Measurements from ENCODE around the gene R3HDM2. TPM values are rescaled to one million over a fixed set of nuclear protein-coding genes. Genes with fewer than 3 reads are reported as not detected.

Gene R3HDM2
- total and polyA plus RNA-seq, 2 of the 13 experiments (the other 11 are each of a cell fraction or from before 2014, with no cell fraction given): 11.1 to 23.5 TPM

DNA sequence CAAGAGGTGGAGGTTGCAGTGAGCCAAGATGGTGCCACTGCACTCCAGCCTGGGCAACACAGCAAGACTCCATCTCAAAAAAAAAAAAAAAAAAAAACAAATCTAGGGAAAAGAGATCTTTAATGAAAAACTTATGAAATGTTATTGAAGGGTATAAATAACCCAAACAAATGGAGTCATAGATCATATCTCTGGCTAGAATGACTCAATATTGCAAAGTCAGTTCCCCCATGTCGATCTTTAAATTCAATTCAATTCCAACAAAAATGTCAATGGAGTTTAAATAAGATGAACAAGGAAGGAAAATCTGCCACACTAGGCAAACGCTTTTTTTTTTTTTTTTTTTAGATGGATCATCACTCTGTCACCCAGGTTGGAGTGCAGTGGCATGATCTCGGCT, 78.7 kb downstream of the R3HDM2 start:
- POLR2A ChIA-PET: no interaction called here
- no TSS peak for BruUV-seq (replicated peaks)
- in situ Hi-C loops (cut with HindIII; ENCODE audit: extremely low pct_ligation_motif_present, low pct_unique_long_range_greater_than_20kb) (no loop called here), intact Hi-C loops (cut with micrococcal nuclease; ENCODE audit: unreplicated experiment) (no loop called here)
- Histone ChIP-seq H3K27ac (ENCODE audit: extremely low read length, insufficient read depth, low read length) (no peak overlapping the region), H3K9me3 (ENCODE audit: low read length) (no peaks in the 10 kb centered on the region), H3K4me3 (replicated peaks in 1 of 3; ENCODE audit: insufficient read depth in 1 of 3, low read depth in 2 of 3, low read length in 3 of 3) (no peak overlapping the region), H3K4me2 (ENCODE audit: low read depth, low read length) (no peak overlapping the region), H3K36me3 (replicated peaks in 1 of 2; ENCODE audit: control insufficient read depth in 1 of 2, insufficient read depth in 2 of 2, low read length in 2 of 2) (no peaks in the 10 kb centered on the region; a peak in 1 of 5 replicates), H4K20me1 (ENCODE audit: insufficient read depth, low read length) (no peaks in the 10 kb centered on the region), H2AFZ (ENCODE audit: low read length) (no peak overlapping the region), H3K4me1 (ENCODE audit: insufficient read depth, low read length) (no peaks in the 10 kb centered on the region), H3K27me3 (ENCODE audit: control insufficient read depth in 1 of 2, insufficient read depth in 2 of 2, low read length in 2 of 2) (no peaks in the 10 kb centered on the region), H3K9ac (ENCODE audit: insufficient read depth, low read depth, low read length) (no peak overlapping the region), H3K79me2 (ENCODE audit: insufficient read depth, low read length) (no peaks in the 10 kb centered on the region)
- FAIRE-seq (no peak), DNase-seq (ENCODE audit: low spot score) (no peak), ATAC-seq (no peak)
- TF ChIP-seq ZNF678 (CRISPR knock-in tag; IDR thresholded peaks at IDR 0.05): no peak
- no peak for TF ChIP-seq ZNF629 (CRISPR knock-in tag; conservative IDR thresholded peaks at IDR 0.05)
- TF ChIP-seq, protein P1, sequence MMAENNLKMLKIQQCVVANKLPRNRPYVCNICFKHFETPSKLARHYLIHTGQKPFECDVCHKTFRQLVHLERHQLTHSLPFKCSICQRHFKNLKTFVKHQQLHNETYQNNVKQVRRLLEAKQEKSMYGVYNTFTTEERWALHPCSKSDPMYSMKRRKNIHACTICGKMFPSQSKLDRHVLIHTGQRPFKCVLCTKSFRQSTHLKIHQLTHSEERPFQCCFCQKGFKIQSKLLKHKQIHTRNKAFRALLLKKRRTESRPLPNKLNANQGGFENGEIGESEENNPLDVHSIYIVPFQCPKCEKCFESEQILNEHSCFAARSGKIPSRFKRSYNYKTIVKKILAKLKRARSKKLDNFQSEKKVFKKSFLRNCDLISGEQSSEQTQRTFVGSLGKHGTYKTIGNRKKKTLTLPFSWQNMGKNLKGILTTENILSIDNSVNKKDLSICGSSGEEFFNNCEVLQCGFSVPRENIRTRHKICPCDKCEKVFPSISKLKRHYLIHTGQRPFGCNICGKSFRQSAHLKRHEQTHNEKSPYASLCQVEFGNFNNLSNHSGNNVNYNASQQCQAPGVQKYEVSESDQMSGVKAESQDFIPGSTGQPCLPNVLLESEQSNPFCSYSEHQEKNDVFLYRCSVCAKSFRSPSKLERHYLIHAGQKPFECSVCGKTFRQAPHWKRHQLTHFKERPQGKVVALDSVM (CRISPR knock-in tag; IDR thresholded peaks at IDR 0.05): no peak
- WGBS (ENCODE audit: low lambda C conversion rate): 94% methylated on average over 3 of the region's 3 CpGs
- CTCF ChIA-PET (ENCODE audit: low intra/inter-chr PET ratio, low total read pairs): no interaction called here

DNA sequence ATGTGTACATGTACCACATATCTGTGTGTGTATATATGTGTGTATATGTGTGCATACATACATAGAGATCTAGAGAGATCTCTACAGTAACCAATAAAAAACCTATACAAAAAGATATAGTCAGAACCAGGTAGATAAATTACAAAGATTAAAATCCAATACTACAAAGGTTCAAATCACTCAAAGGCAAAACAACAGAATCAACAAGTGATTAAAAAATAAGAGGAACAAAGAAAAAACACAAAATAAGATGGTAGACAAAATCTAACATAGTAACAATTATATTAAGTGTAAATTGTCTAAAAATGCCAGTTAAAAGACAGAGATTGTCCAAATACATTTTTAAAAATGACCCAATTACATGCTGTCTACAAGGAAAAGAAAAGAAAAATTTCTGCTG, 83.6 kb downstream of the R3HDM2 start:
- no peak overlapping the region for H3K4me3 ChIP-seq (replicated peaks in 1 of 3; ENCODE audit: insufficient read depth in 1 of 3, low read depth in 2 of 3, low read length in 3 of 3)
- H4K20me1 ChIP-seq (ENCODE audit: insufficient read depth, low read length): no peaks in the 10 kb centered on the region
- no peaks in the 10 kb centered on the region for H3K9me3 ChIP-seq (ENCODE audit: low read length)
- ChIA-PET CTCF (ENCODE audit: low intra/inter-chr PET ratio, low total read pairs) (no interaction called here), POLR2A (no interaction called here)
- H3K4me2 ChIP-seq (ENCODE audit: low read depth, low read length): no peak overlapping the region
- H3K79me2 ChIP-seq (ENCODE audit: insufficient read depth, low read length): no peaks in the 10 kb centered on the region
- no peak for ATAC-seq
- no TSS peak for BruUV-seq (replicated peaks)
- no peak overlapping the region for H3K9ac ChIP-seq (ENCODE audit: insufficient read depth, low read depth, low read length)
- DNase-seq (ENCODE audit: low spot score): no peak
- H3K4me1 ChIP-seq (ENCODE audit: insufficient read depth, low read length): no peaks in the 10 kb centered on the region
- no peak overlapping the region for H3K27ac ChIP-seq (ENCODE audit: extremely low read length, insufficient read depth, low read length)
- no peaks in the 10 kb centered on the region for H3K27me3 ChIP-seq (ENCODE audit: control insufficient read depth in 1 of 2, insufficient read depth in 2 of 2, low read length in 2 of 2)
- intact Hi-C loops (cut with micrococcal nuclease; ENCODE audit: unreplicated experiment): no loop called here
- no peak overlapping the region for H2AFZ ChIP-seq (ENCODE audit: low read length)
- FAIRE-seq: no peak
- in situ Hi-C loops (cut with HindIII; ENCODE audit: extremely low pct_ligation_motif_present, low pct_unique_long_range_greater_than_20kb): no loop called here
- H3K36me3 ChIP-seq (replicated peaks in 1 of 2; ENCODE audit: control insufficient read depth in 1 of 2, insufficient read depth in 2 of 2, low read length in 2 of 2): no peaks in the 10 kb centered on the region; a peak in 1 of 5 replicates
- TF ChIP-seq SALL1 (CRISPR knock-in tag; IDR thresholded peaks at IDR 0.05) (no peak), NR2F6 (IDR thresholded peaks at IDR 0.05) (no peak), NR2F6 (CRISPR knock-in tag; IDR thresholded peaks at IDR 0.05) (no peak), SALL2 (CRISPR knock-in tag; IDR thresholded peaks at IDR 0.05) (no peak), CENPX (CRISPR knock-in tag; IDR thresholded peaks at IDR 0.05) (no peak), SIN3B (IDR thresholded peaks at IDR 0.05; ENCODE audit: low read length) (no peak), NBN (conservative IDR thresholded peaks at IDR 0.05) (no peak)
- TF ChIP-seq, protein P2, sequence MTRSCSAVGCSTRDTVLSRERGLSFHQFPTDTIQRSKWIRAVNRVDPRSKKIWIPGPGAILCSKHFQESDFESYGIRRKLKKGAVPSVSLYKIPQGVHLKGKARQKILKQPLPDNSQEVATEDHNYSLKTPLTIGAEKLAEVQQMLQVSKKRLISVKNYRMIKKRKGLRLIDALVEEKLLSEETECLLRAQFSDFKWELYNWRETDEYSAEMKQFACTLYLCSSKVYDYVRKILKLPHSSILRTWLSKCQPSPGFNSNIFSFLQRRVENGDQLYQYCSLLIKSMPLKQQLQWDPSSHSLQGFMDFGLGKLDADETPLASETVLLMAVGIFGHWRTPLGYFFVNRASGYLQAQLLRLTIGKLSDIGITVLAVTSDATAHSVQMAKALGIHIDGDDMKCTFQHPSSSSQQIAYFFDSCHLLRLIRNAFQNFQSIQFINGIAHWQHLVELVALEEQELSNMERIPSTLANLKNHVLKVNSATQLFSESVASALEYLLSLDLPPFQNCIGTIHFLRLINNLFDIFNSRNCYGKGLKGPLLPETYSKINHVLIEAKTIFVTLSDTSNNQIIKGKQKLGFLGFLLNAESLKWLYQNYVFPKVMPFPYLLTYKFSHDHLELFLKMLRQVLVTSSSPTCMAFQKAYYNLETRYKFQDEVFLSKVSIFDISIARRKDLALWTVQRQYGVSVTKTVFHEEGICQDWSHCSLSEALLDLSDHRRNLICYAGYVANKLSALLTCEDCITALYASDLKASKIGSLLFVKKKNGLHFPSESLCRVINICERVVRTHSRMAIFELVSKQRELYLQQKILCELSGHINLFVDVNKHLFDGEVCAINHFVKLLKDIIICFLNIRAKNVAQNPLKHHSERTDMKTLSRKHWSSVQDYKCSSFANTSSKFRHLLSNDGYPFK (CRISPR knock-in tag; IDR thresholded peaks at IDR 0.05; ENCODE audit: borderline replicate concordance): no peak
- TF ChIP-seq, protein P3, sequence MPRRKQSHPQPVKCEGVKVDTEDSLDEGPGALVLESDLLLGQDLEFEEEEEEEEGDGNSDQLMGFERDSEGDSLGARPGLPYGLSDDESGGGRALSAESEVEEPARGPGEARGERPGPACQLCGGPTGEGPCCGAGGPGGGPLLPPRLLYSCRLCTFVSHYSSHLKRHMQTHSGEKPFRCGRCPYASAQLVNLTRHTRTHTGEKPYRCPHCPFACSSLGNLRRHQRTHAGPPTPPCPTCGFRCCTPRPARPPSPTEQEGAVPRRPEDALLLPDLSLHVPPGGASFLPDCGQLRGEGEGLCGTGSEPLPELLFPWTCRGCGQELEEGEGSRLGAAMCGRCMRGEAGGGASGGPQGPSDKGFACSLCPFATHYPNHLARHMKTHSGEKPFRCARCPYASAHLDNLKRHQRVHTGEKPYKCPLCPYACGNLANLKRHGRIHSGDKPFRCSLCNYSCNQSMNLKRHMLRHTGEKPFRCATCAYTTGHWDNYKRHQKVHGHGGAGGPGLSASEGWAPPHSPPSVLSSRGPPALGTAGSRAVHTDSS (CRISPR knock-in tag; conservative IDR thresholded peaks at IDR 0.05): no peak
- TF ChIP-seq, protein P4, sequence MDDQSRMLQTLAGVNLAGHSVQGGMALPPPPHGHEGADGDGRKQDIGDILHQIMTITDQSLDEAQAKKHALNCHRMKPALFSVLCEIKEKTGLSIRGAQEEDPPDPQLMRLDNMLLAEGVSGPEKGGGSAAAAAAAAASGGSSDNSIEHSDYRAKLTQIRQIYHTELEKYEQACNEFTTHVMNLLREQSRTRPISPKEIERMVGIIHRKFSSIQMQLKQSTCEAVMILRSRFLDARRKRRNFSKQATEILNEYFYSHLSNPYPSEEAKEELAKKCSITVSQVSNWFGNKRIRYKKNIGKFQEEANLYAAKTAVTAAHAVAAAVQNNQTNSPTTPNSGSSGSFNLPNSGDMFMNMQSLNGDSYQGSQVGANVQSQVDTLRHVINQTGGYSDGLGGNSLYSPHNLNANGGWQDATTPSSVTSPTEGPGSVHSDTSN (CRISPR knock-in tag; IDR thresholded peaks at IDR 0.05; ENCODE audit: borderline replicate concordance): no peak
